Measurements from ENCODE around the gene LSM12. TPM values are rescaled to one million over a fixed set of nuclear protein-coding genes. Genes with fewer than 3 reads are reported as not detected.

The LSM12 gene
- total RNA-seq, 1 experiment from 2014 or later: 85.5 TPM

- Mint-ChIP-seq H3K27ac (ENCODE audit: unreplicated experiment) (no peak overlapping the region), H3K27me3 (ENCODE audit: insufficient read depth, unreplicated experiment) (no peaks in the 10 kb centered on the region), H3K9me3 (ENCODE audit: unreplicated experiment) (no peaks in the 10 kb centered on the region), H3K36me3 (ENCODE audit: insufficient read depth, unreplicated experiment) (peaks cover 26% of the 10 kb centered on the region), H3K4me3 (ENCODE audit: unreplicated experiment) (no peak overlapping the region), H3K4me1 (ENCODE audit: low read depth, unreplicated experiment) (peaks cover 8% of the 10 kb centered on the region)
- Histone ChIP-seq H3K27me3 (replicated peaks; ENCODE audit: control insufficient read depth, insufficient read depth, low read length) (no peaks in the 10 kb centered on the region), H3K4me1 (peaks cover 13% of the 10 kb centered on the region), H3K4me3 (ENCODE audit: low read depth, low read length) (no peak overlapping the region), H3K9me3 (no peaks in the 10 kb centered on the region), H3K36me3 (ENCODE audit: control insufficient read depth, insufficient read depth, low read length) (no peaks in the 10 kb centered on the region; the same call in 1 of the 2 replicates)
- BruUV-seq (replicated peaks): no TSS peak
- no peak for TF ChIP-seq CTCF (IDR thresholded peaks at IDR 0.05; ENCODE audit: insufficient read depth in 1 of 2, low read depth in 1 of 2, low read length in 1 of 2, severe bottlenecking in 1 of 2, unreplicated experiment in 1 of 2)
- ChIA-PET POLR2A (no interaction called here), CTCF (interaction anchor here (2.7 kb wide), 1 partner anchor 87 kb away, joined by 25 read pairs; no protein-coding TSS in a partner anchor)
- DNase-seq: no peak
- intact Hi-C loops (cut with micrococcal nuclease; ENCODE audit: unreplicated experiment): no loop called here
Observed at GRCh38 chr17:44081681-44082080, 15.2 kb upstream of the LSM12 start.

GRCh38 chr17:44079877-44080821 is 13.7 kb upstream of the LSM12 start:
- ChIA-PET POLR2A (no interaction called here), CTCF (interaction anchor here (1.1 kb wide), 1 partner anchor 88 kb away, joined by 4 read pairs; no protein-coding TSS in a partner anchor)
- no peak for TF ChIP-seq CTCF (IDR thresholded peaks at IDR 0.05; ENCODE audit: insufficient read depth in 1 of 2, low read depth in 1 of 2, low read length in 1 of 2, severe bottlenecking in 1 of 2, unreplicated experiment in 1 of 2)
- Mint-ChIP-seq H3K27me3 (ENCODE audit: insufficient read depth, unreplicated experiment) (no peaks in the 10 kb centered on the region), H3K4me1 (ENCODE audit: low read depth, unreplicated experiment) (no peaks in the 10 kb centered on the region), H3K9me3 (ENCODE audit: unreplicated experiment) (no peaks in the 10 kb centered on the region), H3K27ac (ENCODE audit: unreplicated experiment) (peak overlapping the region; percentile 57), H3K36me3 (ENCODE audit: insufficient read depth, unreplicated experiment) (peaks cover 32% of the 10 kb centered on the region), H3K4me3 (ENCODE audit: unreplicated experiment) (no peak overlapping the region)
- Histone ChIP-seq H3K36me3 (ENCODE audit: control insufficient read depth, insufficient read depth, low read length) (peaks cover 4% of the 10 kb centered on the region), H3K4me1 (no peaks in the 10 kb centered on the region), H3K9me3 (no peaks in the 10 kb centered on the region), H3K27me3 (replicated peaks; ENCODE audit: control insufficient read depth, insufficient read depth, low read length) (no peaks in the 10 kb centered on the region), H3K4me3 (ENCODE audit: low read depth, low read length) (no peak overlapping the region)
- intact Hi-C loops (cut with micrococcal nuclease; ENCODE audit: unreplicated experiment): no loop called here
- BruUV-seq (replicated peaks): no TSS peak
- DNase-seq: no peak

- TF ChIP-seq CTCF (IDR thresholded peaks at IDR 0.05; ENCODE audit: insufficient read depth in 1 of 2, low read depth in 1 of 2, low read length in 1 of 2, severe bottlenecking in 1 of 2, unreplicated experiment in 1 of 2): no peak
- H3K9me3 ChIP-seq: no peaks in the 10 kb centered on the region
- intact Hi-C loops (cut with micrococcal nuclease; ENCODE audit: unreplicated experiment): no loop called here
Observed at GRCh38 chr17:44078412-44078811, 11.9 kb upstream of the LSM12 start.

More at GRCh38 chr17:44078412-44078811, 11.9 kb upstream of the LSM12 start:
- no peaks in the 10 kb centered on the region for H3K4me1 Mint-ChIP-seq (ENCODE audit: low read depth, unreplicated experiment)
- H3K9me3 Mint-ChIP-seq (ENCODE audit: unreplicated experiment): no peaks in the 10 kb centered on the region
- ChIA-PET CTCF (no interaction called here), POLR2A (interaction anchor here (0.6 kb wide), 1 partner anchor 434 kb away, joined by 4 read pairs; no protein-coding TSS in a partner anchor)
- DNase-seq: no peak
- Histone ChIP-seq H3K27me3 (replicated peaks; ENCODE audit: control insufficient read depth, insufficient read depth, low read length) (no peaks in the 10 kb centered on the region), H3K36me3 (ENCODE audit: control insufficient read depth, insufficient read depth, low read length) (peaks cover 4% of the 10 kb centered on the region), H3K4me1 (no peaks in the 10 kb centered on the region), H3K4me3 (ENCODE audit: low read depth, low read length) (no peak overlapping the region)
- H3K27me3 Mint-ChIP-seq (ENCODE audit: insufficient read depth, unreplicated experiment): no peaks in the 10 kb centered on the region
- H3K27ac Mint-ChIP-seq (ENCODE audit: unreplicated experiment): no peak overlapping the region
- peaks cover 25% of the 10 kb centered on the region for H3K36me3 Mint-ChIP-seq (ENCODE audit: insufficient read depth, unreplicated experiment)
- H3K4me3 Mint-ChIP-seq (ENCODE audit: unreplicated experiment): no peak overlapping the region
- BruUV-seq (replicated peaks): no TSS peak
